Measurements from ENCODE around the gene SYNE3. TPM values are rescaled to one million over a fixed set of nuclear protein-coding genes. Genes with fewer than 3 reads are reported as not detected.

Gene SYNE3
- total and polyA plus RNA-seq, 9 donors, result 3.7 to 26.0 (median 10.0) TPM

DNA sequence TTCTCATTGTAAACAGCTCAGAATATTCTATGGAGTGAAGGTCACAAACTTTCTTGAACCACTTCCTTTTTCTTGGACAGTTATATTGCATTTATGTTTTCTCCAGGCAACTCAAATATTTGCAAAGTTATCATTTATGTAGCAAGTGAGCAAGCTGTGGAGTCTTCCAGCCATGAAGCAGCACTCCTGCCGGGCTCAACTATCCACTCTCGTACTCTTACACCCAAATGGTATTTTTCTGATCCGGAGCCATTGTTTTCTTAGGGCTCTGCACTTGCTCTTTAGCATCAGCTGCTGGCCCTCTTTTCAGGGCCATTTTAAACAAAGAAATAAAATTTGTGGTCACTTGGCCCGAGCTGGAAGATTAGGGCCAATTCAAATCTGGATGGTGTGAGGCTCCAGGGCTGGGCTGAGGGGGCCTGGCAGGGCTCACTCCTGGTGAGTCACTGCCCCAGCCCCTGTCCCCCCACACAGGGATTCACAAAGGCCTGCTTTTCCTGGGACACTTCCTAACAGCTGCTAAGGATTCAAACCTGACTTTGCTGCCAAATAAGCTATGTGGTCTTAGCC is 19.7 kb downstream of the SYNE3 start:
- Histone ChIP-seq H3K4me3 (no peak overlapping the region), H3K27ac (peak overlapping the region; percentile 39 to 50), H3K36me3 (no peaks in the 10 kb centered on the region), H3K27me3 (no peaks in the 10 kb centered on the region), H3K4me1 (ENCODE audit: insufficient read depth) (peaks cover 8% of the 10 kb centered on the region), H3K9me3 (no peaks in the 10 kb centered on the region)
- WGBS, 3 donors, result 1 to 7% (median 2%) methylated on average over 4 of the region's 4 CpGs
- DNase-seq, result peak; percentile 67 to 81 (median 72)
- intact Hi-C loops (cut with DNase I), result no loop called here
- no peak for TF ChIP-seq POLR2A (IDR thresholded peaks at IDR 0.05)

DNA sequence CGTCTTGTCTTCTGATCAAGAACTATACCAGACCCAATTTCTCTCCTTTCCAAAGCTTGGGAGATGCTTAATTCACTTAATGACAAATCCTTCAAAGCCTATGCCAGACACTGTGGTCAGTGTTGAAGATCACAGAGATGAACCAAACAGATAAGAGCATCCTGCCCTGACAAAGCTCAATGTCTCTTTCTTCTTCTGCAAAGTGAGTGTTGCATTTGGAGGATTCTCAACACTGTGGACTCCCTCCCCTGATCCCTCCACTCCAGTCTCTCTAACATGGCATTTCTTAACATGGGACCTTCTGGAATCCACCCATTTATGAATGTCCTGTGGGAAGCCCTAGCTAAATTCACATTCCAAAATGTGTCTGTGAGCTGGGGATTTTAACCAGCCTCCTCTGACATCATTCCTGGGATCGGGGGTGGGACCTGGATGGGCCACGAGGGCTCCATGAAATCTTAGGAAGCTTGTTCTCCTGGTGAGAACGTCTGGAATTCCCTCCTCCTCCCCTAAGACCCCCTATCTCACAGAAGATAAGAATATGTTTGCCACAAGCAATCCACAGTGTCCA is 20.3 kb downstream of the SYNE3 start:
- H3K27me3 ChIP-seq, result no peaks in the 10 kb centered on the region
- H3K4me3 ChIP-seq, result no peak overlapping the region
- no peaks in the 10 kb centered on the region for H3K36me3 ChIP-seq
- intact Hi-C loops (cut with DNase I), result no loop called here
- peaks cover 8% of the 10 kb centered on the region for H3K4me1 ChIP-seq (ENCODE audit: insufficient read depth)
- 28 to 34% (median 32%) methylated on average over 4 of the region's 4 CpGs for WGBS, 3 donors
- no peak for TF ChIP-seq EP300 (IDR thresholded peaks at IDR 0.05)
- H3K9me3 ChIP-seq, result no peaks in the 10 kb centered on the region
- DNase-seq, result no peak
- H3K27ac ChIP-seq, result peak overlapping the region; percentile 39 to 50

DNA sequence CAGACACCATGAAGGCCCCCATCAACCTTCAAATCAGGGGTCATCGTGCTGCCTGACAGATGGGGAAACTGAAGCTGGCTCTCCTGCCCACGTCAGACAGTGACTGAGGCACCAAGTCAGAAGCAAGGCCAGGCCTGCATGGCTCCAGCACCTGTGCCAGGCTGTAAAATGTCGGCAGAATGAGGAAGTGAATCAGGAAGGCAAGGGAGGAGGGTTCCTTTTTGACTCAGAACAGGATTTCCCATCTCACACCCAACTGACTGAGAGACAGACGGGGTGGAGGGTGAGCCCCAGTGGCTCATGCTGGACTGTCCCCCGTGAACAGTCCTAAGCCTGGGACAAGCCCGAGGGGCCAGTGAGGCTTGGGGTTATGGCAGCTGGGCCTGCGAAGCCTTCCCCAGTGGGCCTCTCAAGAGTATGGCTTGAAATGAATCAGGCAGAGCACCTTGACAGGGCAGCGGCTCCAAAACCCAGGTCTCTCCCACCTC is 20.9 kb downstream of the SYNE3 start:
- TF ChIP-seq POLR2A (IDR thresholded peaks at IDR 0.05) (no peak), EP300 (IDR thresholded peaks at IDR 0.05) (no peak)
- TF ChIP-seq, protein P1, sequence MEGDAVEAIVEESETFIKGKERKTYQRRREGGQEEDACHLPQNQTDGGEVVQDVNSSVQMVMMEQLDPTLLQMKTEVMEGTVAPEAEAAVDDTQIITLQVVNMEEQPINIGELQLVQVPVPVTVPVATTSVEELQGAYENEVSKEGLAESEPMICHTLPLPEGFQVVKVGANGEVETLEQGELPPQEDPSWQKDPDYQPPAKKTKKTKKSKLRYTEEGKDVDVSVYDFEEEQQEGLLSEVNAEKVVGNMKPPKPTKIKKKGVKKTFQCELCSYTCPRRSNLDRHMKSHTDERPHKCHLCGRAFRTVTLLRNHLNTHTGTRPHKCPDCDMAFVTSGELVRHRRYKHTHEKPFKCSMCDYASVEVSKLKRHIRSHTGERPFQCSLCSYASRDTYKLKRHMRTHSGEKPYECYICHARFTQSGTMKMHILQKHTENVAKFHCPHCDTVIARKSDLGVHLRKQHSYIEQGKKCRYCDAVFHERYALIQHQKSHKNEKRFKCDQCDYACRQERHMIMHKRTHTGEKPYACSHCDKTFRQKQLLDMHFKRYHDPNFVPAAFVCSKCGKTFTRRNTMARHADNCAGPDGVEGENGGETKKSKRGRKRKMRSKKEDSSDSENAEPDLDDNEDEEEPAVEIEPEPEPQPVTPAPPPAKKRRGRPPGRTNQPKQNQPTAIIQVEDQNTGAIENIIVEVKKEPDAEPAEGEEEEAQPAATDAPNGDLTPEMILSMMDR (IDR thresholded peaks at IDR 0.05), result no peak
- intact Hi-C loops (cut with DNase I), result no loop called here
- H3K27ac ChIP-seq, result peak overlapping the region in 1 of 2 donors; percentile 39
- H3K27me3 ChIP-seq, result no peaks in the 10 kb centered on the region
- H3K36me3 ChIP-seq, result no peaks in the 10 kb centered on the region
- no peaks in the 10 kb centered on the region for H3K9me3 ChIP-seq
- WGBS, 3 donors, result 84 to 93% (median 92%) methylated on average over 8 of the region's 8 CpGs
- H3K4me1 ChIP-seq (ENCODE audit: insufficient read depth), result peaks cover 13% of the 10 kb centered on the region
- no peak for DNase-seq
- H3K4me3 ChIP-seq, result no peak overlapping the region

DNA sequence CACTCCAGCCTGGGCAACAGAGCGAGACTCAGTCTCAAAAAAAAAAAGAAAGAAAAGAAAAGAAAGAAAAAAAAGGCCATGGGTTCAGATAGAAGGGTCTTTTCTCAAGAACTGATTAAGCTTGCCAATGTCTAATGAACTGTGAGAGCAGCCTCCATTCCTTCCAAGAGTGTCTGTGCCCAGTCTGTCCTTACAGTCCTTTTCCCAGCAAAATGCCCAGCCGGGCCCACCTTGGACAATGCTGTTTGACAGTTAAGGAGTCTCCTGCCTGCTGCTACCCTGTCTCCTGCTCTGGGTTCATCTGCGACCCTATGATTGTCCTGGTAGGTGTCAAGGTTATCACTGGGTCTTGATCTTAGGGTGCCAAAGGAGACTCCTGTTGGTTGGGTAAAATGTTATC is 21.4 kb downstream of the SYNE3 start:
- no peaks in the 10 kb centered on the region for H3K9me3 ChIP-seq
- intact Hi-C loops (cut with DNase I), result no loop called here
- DNase-seq, result no peak
- no peaks in the 10 kb centered on the region for H3K27me3 ChIP-seq
- peaks cover 17% of the 10 kb centered on the region for H3K4me1 ChIP-seq (ENCODE audit: insufficient read depth)
- TF ChIP-seq, protein P1 (IDR thresholded peaks at IDR 0.05), result no peak
- TF ChIP-seq EP300 (IDR thresholded peaks at IDR 0.05), result no peak
- no peak for TF ChIP-seq POLR2A (IDR thresholded peaks at IDR 0.05)
- no peak overlapping the region for H3K4me3 ChIP-seq
- 97 to 100% (median 98%) methylated on average over 3 of the region's 3 CpGs for WGBS, 3 donors
- H3K27ac ChIP-seq, result no peak overlapping the region
- no peaks in the 10 kb centered on the region for H3K36me3 ChIP-seq

DNA sequence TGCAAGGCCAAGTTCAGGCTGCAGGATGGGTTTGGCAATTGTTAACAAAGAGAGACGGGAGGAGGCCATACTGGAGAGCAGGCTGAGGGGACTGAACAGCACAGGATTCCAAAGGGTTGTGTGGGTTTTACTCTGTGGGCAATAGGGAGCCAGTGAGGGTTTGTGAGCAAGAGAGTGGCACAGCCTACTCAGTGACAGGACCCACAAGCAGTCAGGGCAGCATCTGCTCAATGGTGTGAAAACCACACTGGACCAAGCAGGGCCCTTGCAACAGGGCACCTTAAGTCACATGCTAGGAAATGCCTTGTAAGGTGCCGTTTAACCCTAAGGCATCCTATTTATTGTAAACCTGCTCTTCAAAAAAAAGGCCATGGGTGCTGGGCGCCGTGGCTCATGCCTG is 22.0 kb downstream of the SYNE3 start:
- TF ChIP-seq EP300 (IDR thresholded peaks at IDR 0.05) (no peak), POLR2A (IDR thresholded peaks at IDR 0.05) (no peak)
- TF ChIP-seq, protein P1 (IDR thresholded peaks at IDR 0.05), result no peak
- no peak for DNase-seq
- no peaks in the 10 kb centered on the region for H3K9me3 ChIP-seq
- H3K36me3 ChIP-seq, result no peaks in the 10 kb centered on the region
- no peak overlapping the region for H3K4me3 ChIP-seq
- H3K27me3 ChIP-seq, result no peaks in the 10 kb centered on the region
- no peak overlapping the region for H3K27ac ChIP-seq
- intact Hi-C loops (cut with DNase I), result no loop called here
- 93 to 96% (median 95%) methylated on average over 4 of the region's 4 CpGs for WGBS, 3 donors
- peaks cover 22% of the 10 kb centered on the region for H3K4me1 ChIP-seq (ENCODE audit: insufficient read depth)
